ENCODE data around the gene PITPNB.

DNA sequence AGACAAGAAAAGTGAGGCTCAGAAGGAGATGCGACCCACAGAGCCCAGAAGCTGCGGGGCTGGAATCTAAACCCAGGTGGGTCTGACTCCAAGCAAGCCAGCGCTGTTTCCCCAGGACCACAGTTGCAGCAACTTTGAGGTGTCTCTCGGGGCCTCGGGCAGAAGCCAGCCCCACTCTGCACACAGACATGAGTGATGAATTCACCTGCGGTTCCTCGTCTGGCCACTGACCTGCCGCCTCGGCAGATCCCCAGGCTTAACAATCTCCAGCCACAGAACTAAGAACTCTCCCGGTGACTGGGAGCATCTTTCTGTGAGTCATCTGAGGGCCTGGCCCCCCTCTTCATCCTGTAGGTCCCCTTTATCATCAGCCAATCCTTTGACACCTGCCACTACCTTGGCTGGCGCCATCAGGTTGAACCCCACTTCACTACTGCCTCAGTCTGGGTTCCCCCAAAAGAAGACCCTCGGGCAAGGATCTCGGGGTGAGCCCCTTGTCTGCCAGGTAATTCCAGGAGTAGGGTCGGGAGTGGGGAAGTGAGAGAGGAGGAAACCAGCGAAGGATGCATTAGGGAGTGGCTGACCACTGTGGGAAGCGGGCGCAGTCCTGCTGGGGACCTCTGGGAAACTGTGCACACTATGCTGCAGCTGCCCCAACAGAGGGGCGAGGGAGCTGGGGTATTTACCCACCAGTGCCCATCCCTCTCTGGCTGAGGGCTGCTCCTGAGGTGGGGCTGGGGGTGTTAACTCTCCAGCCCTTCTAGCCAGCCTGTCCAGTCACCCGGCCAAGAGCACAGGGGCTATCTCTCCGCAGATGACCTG is 84.5 kb downstream of the PITPNB start:
- TF ChIP-seq EZH2 (IDR thresholded peaks at IDR 0.05; ENCODE audit: low read length): no peak
- TF ChIP-seq, protein P1, sequence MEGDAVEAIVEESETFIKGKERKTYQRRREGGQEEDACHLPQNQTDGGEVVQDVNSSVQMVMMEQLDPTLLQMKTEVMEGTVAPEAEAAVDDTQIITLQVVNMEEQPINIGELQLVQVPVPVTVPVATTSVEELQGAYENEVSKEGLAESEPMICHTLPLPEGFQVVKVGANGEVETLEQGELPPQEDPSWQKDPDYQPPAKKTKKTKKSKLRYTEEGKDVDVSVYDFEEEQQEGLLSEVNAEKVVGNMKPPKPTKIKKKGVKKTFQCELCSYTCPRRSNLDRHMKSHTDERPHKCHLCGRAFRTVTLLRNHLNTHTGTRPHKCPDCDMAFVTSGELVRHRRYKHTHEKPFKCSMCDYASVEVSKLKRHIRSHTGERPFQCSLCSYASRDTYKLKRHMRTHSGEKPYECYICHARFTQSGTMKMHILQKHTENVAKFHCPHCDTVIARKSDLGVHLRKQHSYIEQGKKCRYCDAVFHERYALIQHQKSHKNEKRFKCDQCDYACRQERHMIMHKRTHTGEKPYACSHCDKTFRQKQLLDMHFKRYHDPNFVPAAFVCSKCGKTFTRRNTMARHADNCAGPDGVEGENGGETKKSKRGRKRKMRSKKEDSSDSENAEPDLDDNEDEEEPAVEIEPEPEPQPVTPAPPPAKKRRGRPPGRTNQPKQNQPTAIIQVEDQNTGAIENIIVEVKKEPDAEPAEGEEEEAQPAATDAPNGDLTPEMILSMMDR (optimal IDR thresholded peaks at IDR 0.05 in 1 of 3, IDR thresholded peaks at IDR 0.05 in 1 of 3, conservative IDR thresholded peaks at IDR 0.05 in 1 of 3; ENCODE audit: extremely low read depth in 1 of 3, insufficient read depth in 2 of 3, low read length in 3 of 3): no peak

Data from keratinocyte (primary cell).